ENCODE data around the gene ARMC5.

DNA sequence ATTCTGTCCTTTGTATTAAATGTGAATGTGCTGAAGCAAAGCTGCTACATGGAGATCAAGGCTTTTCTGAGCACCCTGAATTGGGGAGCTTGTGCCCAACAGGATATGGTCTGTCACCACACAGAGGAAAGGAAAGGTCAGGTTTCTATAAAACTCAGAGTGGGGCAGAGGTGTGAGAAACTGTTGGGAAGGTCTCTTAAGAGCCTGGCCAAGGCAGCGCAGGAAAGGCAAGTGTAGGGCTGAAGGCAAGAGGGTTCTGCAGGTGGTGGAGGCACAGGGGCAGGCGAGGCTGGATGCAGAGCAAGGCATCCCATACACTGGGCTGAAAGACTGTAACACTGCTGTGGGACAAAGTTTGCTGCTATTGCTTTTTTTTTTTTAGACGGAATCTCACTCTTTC, 39.3 kb upstream of the ARMC5 start:
- TF ChIP-seq, protein P1, sequence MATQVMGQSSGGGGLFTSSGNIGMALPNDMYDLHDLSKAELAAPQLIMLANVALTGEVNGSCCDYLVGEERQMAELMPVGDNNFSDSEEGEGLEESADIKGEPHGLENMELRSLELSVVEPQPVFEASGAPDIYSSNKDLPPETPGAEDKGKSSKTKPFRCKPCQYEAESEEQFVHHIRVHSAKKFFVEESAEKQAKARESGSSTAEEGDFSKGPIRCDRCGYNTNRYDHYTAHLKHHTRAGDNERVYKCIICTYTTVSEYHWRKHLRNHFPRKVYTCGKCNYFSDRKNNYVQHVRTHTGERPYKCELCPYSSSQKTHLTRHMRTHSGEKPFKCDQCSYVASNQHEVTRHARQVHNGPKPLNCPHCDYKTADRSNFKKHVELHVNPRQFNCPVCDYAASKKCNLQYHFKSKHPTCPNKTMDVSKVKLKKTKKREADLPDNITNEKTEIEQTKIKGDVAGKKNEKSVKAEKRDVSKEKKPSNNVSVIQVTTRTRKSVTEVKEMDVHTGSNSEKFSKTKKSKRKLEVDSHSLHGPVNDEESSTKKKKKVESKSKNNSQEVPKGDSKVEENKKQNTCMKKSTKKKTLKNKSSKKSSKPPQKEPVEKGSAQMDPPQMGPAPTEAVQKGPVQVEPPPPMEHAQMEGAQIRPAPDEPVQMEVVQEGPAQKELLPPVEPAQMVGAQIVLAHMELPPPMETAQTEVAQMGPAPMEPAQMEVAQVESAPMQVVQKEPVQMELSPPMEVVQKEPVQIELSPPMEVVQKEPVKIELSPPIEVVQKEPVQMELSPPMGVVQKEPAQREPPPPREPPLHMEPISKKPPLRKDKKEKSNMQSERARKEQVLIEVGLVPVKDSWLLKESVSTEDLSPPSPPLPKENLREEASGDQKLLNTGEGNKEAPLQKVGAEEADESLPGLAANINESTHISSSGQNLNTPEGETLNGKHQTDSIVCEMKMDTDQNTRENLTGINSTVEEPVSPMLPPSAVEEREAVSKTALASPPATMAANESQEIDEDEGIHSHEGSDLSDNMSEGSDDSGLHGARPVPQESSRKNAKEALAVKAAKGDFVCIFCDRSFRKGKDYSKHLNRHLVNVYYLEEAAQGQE (IDR thresholded peaks at IDR 0.05; ENCODE audit: insufficient read depth in 1 of 2, low read depth in 2 of 2, low read length in 2 of 2) = no peak
- TF ChIP-seq TAF1 (IDR thresholded peaks at IDR 0.05; ENCODE audit: borderline replicate concordance, insufficient read depth, low read length) (no peak), SIN3A (IDR thresholded peaks at IDR 0.05; ENCODE audit: borderline replicate concordance, insufficient read depth, low read length) (no peak)

All from PFSK-1 (cell line).